Upper lobe of left lung (tissue), 6 donors: Measurements from ENCODE around the gene ATG10. TPM values are rescaled to one million over a fixed set of nuclear protein-coding genes. Genes with fewer than 3 reads are reported as not detected.

Experiments used
- ATAC-seq, 2 donors: fragments of 200-7000 bp; cut with Tn5 transposase; one replicate each; pipeline ENCODE4 v1.9.1; 2022; ENCODE audit warnings: mild to moderate bottlenecking in 2 of 2, moderate library complexity in 2 of 2; ENCODE audit not compliant: low FRiP score in 2 of 2
- DNase-seq, 2 donors: peaks; one replicate each; pipeline ENCODE4 v3.0.0-alpha.2; 2019 to 2020
- H3K27ac ChIP-seq, 4 donors: fragments of 200-600 bp; sonication (generic); one replicate each; pipeline ENCODE4 v1.5.1; 2016 to 2019
- H3K27me3 ChIP-seq, 4 donors: fragments of 200-600 bp; sonication (generic); one replicate each; pipeline ENCODE4 v1.5.1; 2017 to 2019
- H3K36me3 ChIP-seq, 4 donors: fragments of 200-600 bp; sonication (generic); one replicate each; pipeline ENCODE4 v1.5.1; 2016 to 2019
- H3K4me1 ChIP-seq, 4 donors: fragments of 200-600 bp; sonication (generic); one replicate each; pipeline ENCODE4 v1.5.1; 2018 to 2019
- H3K4me3 ChIP-seq, 4 donors: fragments of 200-600 bp; sonication (generic); one replicate each; pipeline ENCODE4 v1.5.1; 2017 to 2019; ENCODE audit warnings: mild to moderate bottlenecking in 2 of 4, moderate library complexity in 1 of 4
- H3K9me3 ChIP-seq, 4 donors: fragments of 200-600 bp; sonication (generic); one replicate each; pipeline ENCODE4 v1.5.1; 2018 to 2019
- EP300 ChIP-seq, 4 donors: sonication (generic); formaldehyde crosslinking; IDR thresholded peaks; one replicate each; pipeline ENCODE4 v1.5.1; 2017; ENCODE audit warnings: antibody characterized with exemption in 4 of 4, control low read depth in 2 of 4
- POLR2A ChIP-seq, 4 donors: fragments of 450-650 bp; IDR thresholded peaks; one replicate each; pipeline ENCODE4 v1.5.1; 2016 to 2017; ENCODE audit warnings: antibody characterized with exemption in 4 of 4, mild to moderate bottlenecking in 2 of 4
- POLR2AphosphoS5 ChIP-seq, 2 donors: sonication (generic); formaldehyde crosslinking; IDR thresholded peaks; one replicate each; pipeline ENCODE4 v1.5.1; 2017; ENCODE audit warnings: antibody characterized with exemption in 2 of 2
- WGBS, 2 donors: methylation state at CpG; one replicate each; pipeline ENCODE4 v1.1.5; 2017 to 2018; 5-methylcytosine and 5-hydroxymethylcytosine counted together
- total RNA-seq, 6 donors: library from RNA; depleted of rRNA in 4 of 6; stranded (reverse); fragments of >200 nt in 4 of 6; gene quantifications; one replicate each; pipeline versions ENCODE4 v1.1.0 to v1.2.1, GENCODE V29; 2016 to 2021
- TF ChIP-seq, protein P1 (sequence below), 6 experiments: fragments of 450-650 bp in 4 of 6; fragments of 200-600 bp in 2 of 6; sonication (generic) in 2 of 6; IDR thresholded peaks; one replicate each; pipeline ENCODE4 v1.5.1; 2016 to 2019; ENCODE audit warnings: antibody characterized with exemption in 6 of 6
- donor health status: DM: no; HTN: no; CAD: no; lungs with moderate emphysema.
- donor health status: DM: no; HTN: yes; CAD: no; lungs with severe emphysema.

The ATG10 gene
- total RNA-seq, 6 donors from 2014 or later: 1.00 to 9.4 (median 7.0) TPM

DNA sequence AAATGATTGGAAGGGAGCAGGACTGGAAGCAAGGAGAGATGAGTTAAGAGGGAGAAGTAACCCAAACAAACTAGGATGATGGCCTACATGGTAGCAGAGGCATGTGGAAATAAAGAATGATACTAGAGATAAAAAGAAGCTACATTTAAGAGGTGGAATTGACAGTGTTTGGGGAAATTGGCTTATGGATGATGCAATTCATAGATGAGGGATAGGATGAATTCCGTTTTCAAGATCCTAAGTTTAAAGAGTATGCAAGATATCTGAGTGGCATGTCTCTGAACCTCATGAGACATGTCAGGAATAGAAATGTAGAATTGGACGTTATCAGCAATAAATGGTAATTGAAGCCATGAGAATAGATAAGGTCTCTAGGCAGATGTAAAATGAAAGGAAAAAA is 232.7 kb downstream of the ATG10 start:
- DNase-seq (no peak), ATAC-seq (no peak)
- TF ChIP-seq POLR2AphosphoS5 (IDR thresholded peaks at IDR 0.05) (no peak), EP300 (IDR thresholded peaks at IDR 0.05) (no peak), POLR2A (IDR thresholded peaks at IDR 0.05) (no peak)
- TF ChIP-seq, protein P1, sequence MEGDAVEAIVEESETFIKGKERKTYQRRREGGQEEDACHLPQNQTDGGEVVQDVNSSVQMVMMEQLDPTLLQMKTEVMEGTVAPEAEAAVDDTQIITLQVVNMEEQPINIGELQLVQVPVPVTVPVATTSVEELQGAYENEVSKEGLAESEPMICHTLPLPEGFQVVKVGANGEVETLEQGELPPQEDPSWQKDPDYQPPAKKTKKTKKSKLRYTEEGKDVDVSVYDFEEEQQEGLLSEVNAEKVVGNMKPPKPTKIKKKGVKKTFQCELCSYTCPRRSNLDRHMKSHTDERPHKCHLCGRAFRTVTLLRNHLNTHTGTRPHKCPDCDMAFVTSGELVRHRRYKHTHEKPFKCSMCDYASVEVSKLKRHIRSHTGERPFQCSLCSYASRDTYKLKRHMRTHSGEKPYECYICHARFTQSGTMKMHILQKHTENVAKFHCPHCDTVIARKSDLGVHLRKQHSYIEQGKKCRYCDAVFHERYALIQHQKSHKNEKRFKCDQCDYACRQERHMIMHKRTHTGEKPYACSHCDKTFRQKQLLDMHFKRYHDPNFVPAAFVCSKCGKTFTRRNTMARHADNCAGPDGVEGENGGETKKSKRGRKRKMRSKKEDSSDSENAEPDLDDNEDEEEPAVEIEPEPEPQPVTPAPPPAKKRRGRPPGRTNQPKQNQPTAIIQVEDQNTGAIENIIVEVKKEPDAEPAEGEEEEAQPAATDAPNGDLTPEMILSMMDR (IDR thresholded peaks at IDR 0.05): no peak
- no peak overlapping the region for H3K4me3 ChIP-seq
- H3K27me3 ChIP-seq: no peaks in the 10 kb centered on the region
- no peak overlapping the region for H3K27ac ChIP-seq
- WGBS, 2 donors: 85 to 91% methylated on average over 2 of the region's 2 CpGs
- no peaks in the 10 kb centered on the region for H3K9me3 ChIP-seq
- no peaks in the 10 kb centered on the region for H3K36me3 ChIP-seq
- H3K4me1 ChIP-seq: no peaks in the 10 kb centered on the region

DNA sequence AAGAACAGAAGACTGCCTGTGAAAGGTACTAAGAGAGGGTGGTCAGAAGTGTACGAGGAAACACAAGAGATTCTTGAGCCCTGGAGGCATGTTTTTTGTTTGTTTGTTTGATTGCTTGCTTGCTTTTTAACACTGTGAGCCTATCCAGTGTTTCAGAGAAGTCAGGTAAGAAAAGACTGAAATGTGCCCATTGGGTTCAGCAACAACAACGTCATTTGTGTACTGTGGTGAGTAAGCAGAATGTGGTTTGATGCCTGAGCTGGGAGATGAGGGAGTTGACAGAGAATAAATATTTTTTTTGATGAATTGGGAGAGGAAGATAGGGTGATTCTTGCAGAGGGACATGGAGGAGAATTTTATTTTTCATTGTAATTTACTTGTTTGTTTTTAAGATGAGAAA is 233.2 kb downstream of the ATG10 start:
- ATAC-seq (no peak), DNase-seq (no peak)
- 85 to 92% methylated on average over 2 of the region's 2 CpGs for WGBS, 2 donors
- Histone ChIP-seq H3K4me1 (no peaks in the 10 kb centered on the region), H3K4me3 (no peak overlapping the region), H3K27me3 (no peaks in the 10 kb centered on the region), H3K9me3 (no peaks in the 10 kb centered on the region), H3K36me3 (no peaks in the 10 kb centered on the region), H3K27ac (no peak overlapping the region)
- TF ChIP-seq POLR2A (IDR thresholded peaks at IDR 0.05) (no peak), EP300 (IDR thresholded peaks at IDR 0.05) (no peak), POLR2AphosphoS5 (IDR thresholded peaks at IDR 0.05) (no peak)
- TF ChIP-seq, protein P1 (IDR thresholded peaks at IDR 0.05): no peak

DNA sequence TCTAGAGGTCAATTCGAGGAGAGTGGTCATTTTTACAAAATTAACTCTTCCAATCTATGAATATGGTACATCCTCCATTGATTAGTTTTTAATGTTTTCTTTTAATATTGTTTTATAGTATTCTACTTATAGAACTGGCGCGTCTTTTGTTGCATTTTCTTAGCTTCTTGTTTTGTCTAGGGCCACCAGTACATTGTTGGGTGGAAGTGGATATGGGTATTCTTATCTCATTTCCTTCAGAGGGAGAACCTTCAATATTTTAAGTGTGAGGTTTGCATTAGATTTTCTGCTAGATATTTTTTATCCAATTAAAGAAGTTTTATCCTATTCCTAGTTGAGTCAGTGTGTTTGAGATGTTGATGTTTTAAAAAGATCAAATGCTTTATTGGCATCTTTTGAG is 236.5 kb downstream of the ATG10 start:
- Histone ChIP-seq H3K4me3 (no peak overlapping the region), H3K9me3 (no peaks in the 10 kb centered on the region), H3K27ac (no peak overlapping the region), H3K4me1 (no peaks in the 10 kb centered on the region), H3K36me3 (no peaks in the 10 kb centered on the region), H3K27me3 (no peaks in the 10 kb centered on the region)
- DNase-seq (no peak), ATAC-seq (no peak)
- TF ChIP-seq POLR2AphosphoS5 (IDR thresholded peaks at IDR 0.05) (no peak), POLR2A (IDR thresholded peaks at IDR 0.05) (no peak), EP300 (IDR thresholded peaks at IDR 0.05) (no peak)
- TF ChIP-seq, protein P1 (IDR thresholded peaks at IDR 0.05): no peak
- WGBS, 2 donors: 86 to 88% methylated on average over 3 of the region's 3 CpGs

DNA sequence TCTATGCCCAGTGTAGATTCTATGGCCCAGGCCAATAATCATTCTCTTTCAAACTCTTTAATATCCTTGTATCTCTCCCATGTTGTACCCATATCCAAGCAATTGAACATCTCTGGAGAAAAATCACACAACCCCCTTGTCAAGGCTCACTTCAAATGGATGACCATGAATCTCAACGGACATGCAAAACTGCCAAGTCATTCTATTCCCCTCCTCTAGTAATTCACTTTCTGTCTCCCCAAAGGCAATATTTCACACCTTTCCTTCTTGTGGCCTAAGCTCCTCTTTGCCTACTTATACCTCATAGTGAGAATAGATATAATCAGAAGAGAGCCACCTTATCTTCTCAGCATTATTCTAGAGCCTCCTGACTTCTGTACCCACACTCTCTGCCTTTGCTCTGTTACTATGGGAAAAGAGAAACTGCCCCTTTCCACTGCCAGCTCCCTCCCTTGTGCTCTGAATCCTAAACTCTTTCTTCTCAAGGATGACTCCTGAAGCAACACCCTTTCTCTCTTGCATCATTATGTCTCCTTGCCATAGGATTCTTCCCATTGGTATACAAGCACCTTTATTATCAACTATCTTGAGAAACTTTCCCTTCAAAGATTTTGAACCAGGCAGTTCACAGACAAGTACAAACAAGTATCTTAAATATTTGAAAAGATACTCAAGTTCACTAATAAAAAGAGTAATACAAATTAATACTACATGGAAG is 240.2 kb downstream of the ATG10 start:
- no peak for TF ChIP-seq POLR2AphosphoS5 (IDR thresholded peaks at IDR 0.05)
- no peak for TF ChIP-seq EP300 (IDR thresholded peaks at IDR 0.05)
- TF ChIP-seq, protein P1 (IDR thresholded peaks at IDR 0.05): no peak
- no peak for TF ChIP-seq POLR2A (IDR thresholded peaks at IDR 0.05)
- Histone ChIP-seq H3K9me3 (no peaks in the 10 kb centered on the region), H3K4me3 (no peak overlapping the region), H3K27ac (no peak overlapping the region), H3K36me3 (no peaks in the 10 kb centered on the region), H3K27me3 (no peaks in the 10 kb centered on the region), H3K4me1 (no peaks in the 10 kb centered on the region)
- 50 to 79% methylated on average over 1 of the region's 1 CpG for WGBS, 2 donors
- ATAC-seq: no peak
- no peak for DNase-seq

DNA sequence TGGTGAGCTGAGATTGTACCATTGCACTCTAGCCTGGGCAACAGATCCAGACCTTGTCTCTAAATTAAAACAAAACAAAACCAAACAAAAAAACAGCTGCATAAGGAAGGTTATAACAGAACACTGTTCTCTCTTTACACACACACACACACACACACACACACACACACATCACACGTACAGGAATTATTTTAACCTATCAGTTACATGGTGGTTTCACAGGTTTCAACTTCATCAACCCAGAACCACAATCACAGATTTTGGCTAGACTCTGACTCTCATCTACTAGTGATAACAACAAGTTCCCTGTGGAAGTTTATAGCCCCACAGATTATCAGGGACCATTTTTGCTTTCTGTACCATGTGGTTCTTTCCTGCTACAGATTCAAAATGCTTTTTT is 246.1 kb downstream of the ATG10 start:
- no peaks in the 10 kb centered on the region for H3K4me1 ChIP-seq
- H3K27ac ChIP-seq: no peak overlapping the region
- H3K36me3 ChIP-seq: no peaks in the 10 kb centered on the region
- ATAC-seq (no peak), DNase-seq (no peak)
- H3K9me3 ChIP-seq: no peaks in the 10 kb centered on the region
- H3K4me3 ChIP-seq: no peak overlapping the region
- no peaks in the 10 kb centered on the region for H3K27me3 ChIP-seq
- no peak for TF ChIP-seq POLR2A (IDR thresholded peaks at IDR 0.05)
- TF ChIP-seq EP300 (IDR thresholded peaks at IDR 0.05): no peak
- TF ChIP-seq, protein P1 (IDR thresholded peaks at IDR 0.05): no peak
- no peak for TF ChIP-seq POLR2AphosphoS5 (IDR thresholded peaks at IDR 0.05)
- WGBS, 2 donors: 75 to 88% methylated on average over 1 of the region's 1 CpG
